HFF-Myc (cell line): Measurements from ENCODE around the gene TAS2R50.

Experiments
- DNase-seq: peaks from one replicate; pipeline ENCODE4 v3.0.0-alpha.2; 2011; ENCODE audit warnings: low read depth; ENCODE audit errors: extremely low read depth
- H3K4me3 ChIP-seq: replicated peaks from 2 replicates; pipeline ENCODE4 v1.5.1; 2011; ENCODE audit warnings: low read depth, mild to moderate bottlenecking, control low read depth, low read length
- TF ChIP-seq, protein P1 (sequence below): IDR thresholded peaks from 2 replicates; pipeline ENCODE4 v1.5.1; 2012; ENCODE audit warnings: mild to moderate bottlenecking, low read depth, low read length, control low read depth; ENCODE audit errors: missing control alignments

Gene TAS2R50

DNA sequence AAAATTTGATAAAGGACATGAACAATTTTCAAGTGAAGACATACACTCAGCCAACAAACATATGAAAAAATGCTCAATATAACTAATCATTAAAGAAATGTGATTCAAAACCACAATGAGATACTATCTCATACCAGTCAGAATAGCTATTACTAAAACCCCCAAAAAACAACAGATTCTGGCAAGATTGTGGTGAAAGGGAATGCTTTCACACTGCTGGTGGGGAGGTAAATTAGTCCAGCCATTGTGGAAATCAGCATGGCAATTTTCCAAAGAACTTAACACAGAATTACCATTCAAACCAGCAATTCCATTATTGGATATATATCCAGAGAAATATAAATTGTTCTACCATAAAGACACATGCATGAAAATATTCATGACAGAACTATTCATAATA is 29.0 kb downstream of the TAS2R50 start:
- no peak for DNase-seq
- TF ChIP-seq, protein P1, sequence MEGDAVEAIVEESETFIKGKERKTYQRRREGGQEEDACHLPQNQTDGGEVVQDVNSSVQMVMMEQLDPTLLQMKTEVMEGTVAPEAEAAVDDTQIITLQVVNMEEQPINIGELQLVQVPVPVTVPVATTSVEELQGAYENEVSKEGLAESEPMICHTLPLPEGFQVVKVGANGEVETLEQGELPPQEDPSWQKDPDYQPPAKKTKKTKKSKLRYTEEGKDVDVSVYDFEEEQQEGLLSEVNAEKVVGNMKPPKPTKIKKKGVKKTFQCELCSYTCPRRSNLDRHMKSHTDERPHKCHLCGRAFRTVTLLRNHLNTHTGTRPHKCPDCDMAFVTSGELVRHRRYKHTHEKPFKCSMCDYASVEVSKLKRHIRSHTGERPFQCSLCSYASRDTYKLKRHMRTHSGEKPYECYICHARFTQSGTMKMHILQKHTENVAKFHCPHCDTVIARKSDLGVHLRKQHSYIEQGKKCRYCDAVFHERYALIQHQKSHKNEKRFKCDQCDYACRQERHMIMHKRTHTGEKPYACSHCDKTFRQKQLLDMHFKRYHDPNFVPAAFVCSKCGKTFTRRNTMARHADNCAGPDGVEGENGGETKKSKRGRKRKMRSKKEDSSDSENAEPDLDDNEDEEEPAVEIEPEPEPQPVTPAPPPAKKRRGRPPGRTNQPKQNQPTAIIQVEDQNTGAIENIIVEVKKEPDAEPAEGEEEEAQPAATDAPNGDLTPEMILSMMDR = no peak
- no peak overlapping the region for H3K4me3 ChIP-seq

DNA sequence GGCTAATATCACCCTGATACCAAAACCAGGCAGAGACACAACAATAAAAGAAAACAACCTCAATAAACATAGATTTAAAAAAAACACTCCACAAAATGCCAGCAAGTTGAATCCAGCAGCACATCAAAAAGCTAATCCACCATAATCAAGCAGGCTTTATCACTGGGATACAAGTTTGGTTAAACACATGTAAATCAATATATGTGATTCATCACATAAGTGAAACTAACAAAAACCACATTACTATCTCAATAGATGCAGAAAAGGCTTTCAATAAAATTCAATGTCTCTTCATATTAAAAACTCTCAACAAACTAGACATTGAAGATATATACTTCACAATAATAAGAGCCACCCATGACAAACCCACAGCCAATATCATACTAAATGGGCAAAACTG is 30.6 kb downstream of the TAS2R50 start:
- H3K4me3 ChIP-seq = no peak overlapping the region
- no peak for DNase-seq
- TF ChIP-seq, protein P1 = no peak

DNA sequence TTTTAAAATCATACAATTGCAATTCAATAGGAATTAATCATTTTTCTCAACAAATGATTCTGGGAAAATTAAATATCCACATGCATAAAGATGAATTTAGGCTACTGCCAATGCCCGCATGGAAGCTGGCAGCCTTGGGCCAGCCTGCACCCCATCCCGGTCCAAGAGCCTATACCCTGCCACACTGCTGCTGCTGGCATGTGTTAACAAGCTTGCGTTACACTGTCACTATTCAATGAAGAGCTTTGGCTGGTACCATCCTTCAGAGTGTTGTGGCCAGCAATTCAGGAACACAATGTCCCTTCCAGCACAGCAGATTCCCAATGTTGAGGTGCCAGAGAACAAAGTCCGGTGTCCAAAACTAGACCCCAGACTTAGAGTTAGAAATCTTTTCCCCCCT is 34.1 kb downstream of the TAS2R50 start:
- H3K4me3 ChIP-seq = no peak overlapping the region
- DNase-seq = no peak
- TF ChIP-seq, protein P1 = no peak

- TF ChIP-seq, protein P1 = no peak
- H3K4me3 ChIP-seq = no peak overlapping the region
- no peak for DNase-seq
Observed at GRCh38 chr12:10943167-10943566, 43.5 kb downstream of the TAS2R50 start.

- TF ChIP-seq, protein P1 = no peak
- H3K4me3 ChIP-seq = no peak overlapping the region
- DNase-seq = no peak
Observed at GRCh38 chr12:10941916-10942607, 44.6 kb downstream of the TAS2R50 start.

DNA sequence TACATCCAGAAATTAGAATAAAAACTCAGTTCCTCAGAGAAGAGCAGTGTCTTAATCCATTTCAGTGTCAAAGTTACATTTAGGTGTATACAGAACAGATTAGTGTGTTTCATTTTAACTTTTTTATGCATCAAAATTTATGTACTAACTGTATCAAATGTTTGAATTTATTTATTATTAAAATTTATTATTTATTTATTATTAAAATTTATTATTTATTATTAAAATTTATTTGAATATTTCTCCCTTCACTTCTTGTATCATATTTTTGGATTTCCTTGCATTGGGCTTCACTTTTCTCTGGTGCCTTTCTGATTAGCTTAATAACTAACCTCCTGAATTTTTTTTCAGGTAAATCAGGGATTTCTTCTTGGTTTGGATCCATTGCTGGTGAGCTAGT is 45.3 kb downstream of the TAS2R50 start:
- TF ChIP-seq, protein P1 = no peak
- no peak overlapping the region for H3K4me3 ChIP-seq
- no peak for DNase-seq

GRCh38 chr12:10940389-10940788 is 46.3 kb downstream of the TAS2R50 start:
- DNase-seq = peak; percentile 4
- no peak overlapping the region for H3K4me3 ChIP-seq
- TF ChIP-seq, protein P1 = no peak
